Tibial nerve (tissue), 4 donors: Measurements from ENCODE around the gene NTM. TPM values are rescaled to one million over a fixed set of nuclear protein-coding genes. Genes with fewer than 3 reads are reported as not detected.

Experiments used
- DNase-seq, 2 donors: peaks; one replicate each; pipeline ENCODE4 v3.0.0-alpha.2; 2019; ENCODE audit warnings: low spot score in 2 of 2
- H3K27ac ChIP-seq, 4 donors: fragments of 200-600 bp; sonication (generic) in 3 of 4; one replicate each; pipeline ENCODE4 v1.5.1; 2017 to 2019; ENCODE audit warnings: mild to moderate bottlenecking in 1 of 4
- H3K27me3 ChIP-seq, 2 donors: fragments of 200-600 bp; sonication (generic) in 1 of 2; one replicate each; pipeline versions ENCODE4 v1.5.1 to v1.6.0; 2017 to 2019
- H3K36me3 ChIP-seq, 3 donors: fragments of 200-600 bp; sonication (generic); one replicate each; pipeline ENCODE4 v1.5.1; 2018 to 2019
- H3K4me1 ChIP-seq, 4 donors: fragments of 200-600 bp; sonication (generic) in 3 of 4; one replicate each; pipeline ENCODE4 v1.5.1; 2017 to 2019
- H3K4me3 ChIP-seq, 4 donors: fragments of 200-600 bp; sonication (generic) in 3 of 4; one replicate each; pipeline ENCODE4 v1.5.1; 2017 to 2019; ENCODE audit warnings: mild to moderate bottlenecking in 1 of 4, moderate library complexity in 1 of 4
- H3K9me3 ChIP-seq, 4 donors: fragments of 200-600 bp; sonication (generic) in 3 of 4; one replicate each; pipeline ENCODE4 v1.5.1; 2017 to 2019
- CTCF ChIP-seq, 5 experiments: fragments of 200-600 bp in 3 of 5; fragments of 450-650 bp in 2 of 5; sonication (generic) in 3 of 5; IDR thresholded peaks; one replicate each; pipeline ENCODE4 v1.5.1; 2016 to 2019; ENCODE audit warnings: antibody characterized with exemption in 5 of 5, mild to moderate bottlenecking in 3 of 5, moderate library complexity in 2 of 5
- EP300 ChIP-seq, 2 donors: sonication (generic); formaldehyde crosslinking; IDR thresholded peaks; one replicate each; pipeline ENCODE4 v1.6.1; 2017; ENCODE audit warnings: antibody characterized with exemption in 2 of 2, mild to moderate bottlenecking in 1 of 2
- POLR2A ChIP-seq, 2 donors: fragments of 450-650 bp; IDR thresholded peaks; one replicate each; pipeline ENCODE4 v1.6.1; 2017; ENCODE audit warnings: antibody characterized with exemption in 2 of 2, mild to moderate bottlenecking in 2 of 2, moderate library complexity in 2 of 2
- WGBS, 2 donors: methylation state at CpG; one replicate each; pipeline ENCODE4 v1.1.5; 2018; 5-methylcytosine and 5-hydroxymethylcytosine counted together
- total RNA-seq, 4 donors: library from RNA; depleted of rRNA; stranded (reverse); fragments of >200 nt; gene quantifications; one replicate each; pipeline ENCODE4 v1.1.0, GENCODE V29; 2016

Gene NTM
- total RNA-seq, 4 donors from 2014 or later: 3.7 to 11.4 (median 10.8) TPM

GRCh38 chr11:131704682-131705081 lies 334.3 kb downstream of the NTM start:
- Histone ChIP-seq H3K27me3 (no peaks in the 10 kb centered on the region), H3K27ac (no peak overlapping the region), H3K4me1 (no peaks in the 10 kb centered on the region), H3K36me3 (no peaks in the 10 kb centered on the region), H3K4me3 (no peak overlapping the region), H3K9me3 (peaks cover 0 to 32% (median 2%) of the 10 kb centered on the region in 4 donors)
- no peak for DNase-seq
- WGBS, 2 donors: 93 to 98% methylated on average over 2 of the region's 2 CpGs
- TF ChIP-seq EP300 (IDR thresholded peaks at IDR 0.05) (no peak), POLR2A (IDR thresholded peaks at IDR 0.05) (no peak)

GRCh38 chr11:131710511-131710910 lies 340.1 kb downstream of the NTM start:
- DNase-seq: no peak
- Histone ChIP-seq H3K9me3 (peaks cover 0 to 29% (median 0%) of the 10 kb centered on the region in 4 donors), H3K27ac (no peak overlapping the region), H3K27me3 (no peaks in the 10 kb centered on the region), H3K4me1 (no peaks in the 10 kb centered on the region), H3K4me3 (no peak overlapping the region), H3K36me3 (no peaks in the 10 kb centered on the region)
- 91 to 96% methylated on average over 2 of the region's 2 CpGs for WGBS, 2 donors
- no peak for TF ChIP-seq CTCF (IDR thresholded peaks at IDR 0.05)
- no peak for TF ChIP-seq POLR2A (IDR thresholded peaks at IDR 0.05)
- TF ChIP-seq EP300 (IDR thresholded peaks at IDR 0.05): no peak

- H3K27me3 ChIP-seq: no peaks in the 10 kb centered on the region
- no peak overlapping the region for H3K27ac ChIP-seq
- peaks cover 0 to 19% (median 0%) of the 10 kb centered on the region in 4 donors for H3K9me3 ChIP-seq
- TF ChIP-seq EP300 (IDR thresholded peaks at IDR 0.05) (no peak), POLR2A (IDR thresholded peaks at IDR 0.05) (no peak), CTCF (IDR thresholded peaks at IDR 0.05) (no peak)
- no peak overlapping the region for H3K4me3 ChIP-seq
- no peaks in the 10 kb centered on the region for H3K4me1 ChIP-seq
- DNase-seq: no peak
- no peaks in the 10 kb centered on the region for H3K36me3 ChIP-seq
- 46 to 53% methylated on average over 5 of the region's 5 CpGs for WGBS, 2 donors
These were observed 342.5 kb downstream of the NTM start for GRCh38 chr11:131712897-131713296.

GRCh38 chr11:131713529-131714134 lies 343.2 kb downstream of the NTM start:
- 57 to 64% methylated on average over 8 of the region's 8 CpGs for WGBS, 2 donors
- H3K9me3 ChIP-seq: peaks cover 0 to 19% (median 0%) of the 10 kb centered on the region in 4 donors
- H3K4me3 ChIP-seq: no peak overlapping the region
- no peak for TF ChIP-seq POLR2A (IDR thresholded peaks at IDR 0.05)
- DNase-seq: no peak
- no peaks in the 10 kb centered on the region for H3K36me3 ChIP-seq
- H3K4me1 ChIP-seq: no peaks in the 10 kb centered on the region
- no peaks in the 10 kb centered on the region for H3K27me3 ChIP-seq
- no peak overlapping the region for H3K27ac ChIP-seq

- 43 to 45% methylated on average over 2 of the region's 2 CpGs for WGBS, 2 donors
- H3K27me3 ChIP-seq: no peaks in the 10 kb centered on the region
- H3K36me3 ChIP-seq: no peaks in the 10 kb centered on the region
- peaks cover 0 to 17% (median 0%) of the 10 kb centered on the region in 4 donors for H3K9me3 ChIP-seq
- no peak for DNase-seq
- no peaks in the 10 kb centered on the region for H3K4me1 ChIP-seq
- H3K4me3 ChIP-seq: no peak overlapping the region
- TF ChIP-seq CTCF (IDR thresholded peaks at IDR 0.05): no peak
- TF ChIP-seq EP300 (IDR thresholded peaks at IDR 0.05): no peak
- no peak for TF ChIP-seq POLR2A (IDR thresholded peaks at IDR 0.05)
- no peak overlapping the region for H3K27ac ChIP-seq
These were observed 347.2 kb downstream of the NTM start for GRCh38 chr11:131717616-131718015.

GRCh38 chr11:131723088-131723487 lies 352.7 kb downstream of the NTM start:
- no peaks in the 10 kb centered on the region for H3K27me3 ChIP-seq
- H3K4me1 ChIP-seq: no peaks in the 10 kb centered on the region
- no peak overlapping the region for H3K27ac ChIP-seq
- H3K36me3 ChIP-seq: no peaks in the 10 kb centered on the region
- H3K9me3 ChIP-seq: no peaks in the 10 kb centered on the region
- WGBS, 2 donors: 85 to 86% methylated on average over 8 of the region's 8 CpGs
- H3K4me3 ChIP-seq: no peak overlapping the region
- TF ChIP-seq POLR2A (IDR thresholded peaks at IDR 0.05): no peak
- no peak for DNase-seq
